GM23248 (cell line): ENCODE results near the gene TRABD. TPM values are rescaled to one million over a fixed set of nuclear protein-coding genes. Genes with fewer than 3 reads are reported as not detected.
A peak's percentile ranks its signal among the peaks of the same experiment; 100 is the strongest.

Source experiments
- DNase-seq: peaks from one replicate; pipeline ENCODE4 v3.0.0-alpha.2; 2015
- H2AFZ ChIP-seq: fragments of 200-600 bp; sonication (generic); 2 replicates; pipeline ENCODE4 v1.6.1; 2016; ENCODE audit warnings: antibody characterized with exemption
- H3F3A ChIP-seq: fragments of 200-600 bp; sonication (generic); 2 replicates; pipeline ENCODE4 v1.6.1; 2016; ENCODE audit warnings: mild to moderate bottlenecking, antibody characterized with exemption, mixed run types; ENCODE audit not compliant: insufficient read depth
- H3K27ac ChIP-seq: fragments of 200-600 bp; sonication (generic); 2 replicates; pipeline ENCODE4 v1.5.1; 2016; ENCODE audit warnings: mild to moderate bottlenecking
- H3K27me3 ChIP-seq: fragments of 200-600 bp; sonication (generic); replicated peaks from 2 replicates; pipeline ENCODE4 v1.6.1; 2016; ENCODE audit warnings: mild to moderate bottlenecking; ENCODE audit not compliant: insufficient read depth
- H3K36me3 ChIP-seq: fragments of 200-600 bp; sonication (generic); 2 replicates; pipeline ENCODE4 v1.6.1; 2016; ENCODE audit warnings: low read depth, mild to moderate bottlenecking
- H3K4me1 ChIP-seq: fragments of 200-600 bp; sonication (generic); 2 replicates; pipeline ENCODE4 v1.6.1; 2016; ENCODE audit warnings: mild to moderate bottlenecking; ENCODE audit not compliant: insufficient read depth
- H3K4me2 ChIP-seq: fragments of 200-600 bp; sonication (generic); one replicate; pipeline ENCODE4 v1.6.1; 2016; ENCODE audit warnings: mild to moderate bottlenecking; ENCODE audit not compliant: unreplicated experiment
- H3K4me3 ChIP-seq: fragments of 200-600 bp; sonication (generic); 2 replicates; pipeline ENCODE4 v1.5.1; 2016; ENCODE audit warnings: mild to moderate bottlenecking
- H3K79me2 ChIP-seq: fragments of 200-600 bp; sonication (generic); 2 replicates; pipeline ENCODE4 v1.6.1; 2016; ENCODE audit warnings: mild to moderate bottlenecking; ENCODE audit not compliant: insufficient read depth
- H3K9ac ChIP-seq: fragments of 200-600 bp; sonication (generic); 2 replicates; pipeline ENCODE4 v1.6.1; 2016; ENCODE audit warnings: mild to moderate bottlenecking
- H3K9me2 ChIP-seq: fragments of 200-600 bp; sonication (generic); 2 replicates; pipeline ENCODE4 v1.6.1; 2016; ENCODE audit warnings: mixed run types, mild to moderate bottlenecking, moderate library complexity; ENCODE audit not compliant: insufficient read depth
- H3K9me3 ChIP-seq: fragments of 200-600 bp; sonication (generic); one replicate; pipeline ENCODE4 v1.6.1; 2017; ENCODE audit warnings: low read depth
- H4K20me1 ChIP-seq: fragments of 200-600 bp; sonication (generic); 2 replicates; pipeline ENCODE4 v1.6.0; 2016; ENCODE audit not compliant: insufficient read depth
- EZH2 ChIP-seq: fragments of 200-600 bp; sonication (generic); IDR thresholded peaks from 2 replicates; pipeline ENCODE4 v1.6.1; 2018; ENCODE audit warnings: antibody characterized with exemption, mild to moderate bottlenecking; ENCODE audit not compliant: insufficient read depth, poor library complexity, severe bottlenecking
- EZH2phosphoT487 ChIP-seq: fragments of 200-600 bp; sonication (generic); IDR thresholded peaks from 2 replicates; pipeline ENCODE4 v1.6.1; 2018; ENCODE audit warnings: antibody characterized with exemption, moderate library complexity, mild to moderate bottlenecking, low read depth; ENCODE audit not compliant: insufficient read depth
- WGBS, 2 experiments: methylation state at CpG; one replicate each; pipeline ENCODE4 v1.1.6; 2015 to 2017; ENCODE audit warnings: low lambda C conversion rate in 2 of 2, low coverage in 1 of 2; ENCODE audit errors: missing lambda C conversion rate in 2 of 2; 5-methylcytosine and 5-hydroxymethylcytosine counted together
- in situ Hi-C: fragments of 300-500 bp; cut with MboI; formaldehyde crosslinking; loops from 2 replicates; pipeline ENCODE4 v1.15.0; 2020
- polyA plus RNA-seq: library from polyadenylated mRNA; unstranded; fragments of >200 nt; fragmentation: Nextera tagmentation; extraction: Ambion mirVana; gene quantifications from 2 replicates; pipeline ENCODE4 v1.2.1, GENCODE V29; 2016
- total RNA-seq: library from RNA; depleted of rRNA; stranded (reverse); fragments of >200 nt; shearing (Covaris generic); gene quantifications from 2 replicates; pipeline ENCODE4 v1.2.3, GENCODE V29; 2014; rRNA removed

TRABD gene
- total and polyA plus RNA-seq, 2 experiments from 2014 or later, result 19.5 to 22.6 TPM

- no peaks in the 10 kb centered on the region for H3K9me2 ChIP-seq
- 71 to 76% methylated on average over 16 of the region's 16 CpGs for WGBS, 2 experiments
- peak; percentile 48 for DNase-seq
- TF ChIP-seq EZH2, result no peak
- TF ChIP-seq EZH2phosphoT487, result no peak
- no peak overlapping the region for H2AFZ ChIP-seq
- no peak overlapping the region for H3K4me3 ChIP-seq
- no peak overlapping the region for H3K27ac ChIP-seq
- no peaks in the 10 kb centered on the region for H4K20me1 ChIP-seq
- H3K79me2 ChIP-seq, result peaks cover 58% of the 10 kb centered on the region
- no peaks in the 10 kb centered on the region for H3F3A ChIP-seq
- no peak overlapping the region for H3K4me2 ChIP-seq
- no peaks in the 10 kb centered on the region for H3K27me3 ChIP-seq
- H3K9ac ChIP-seq, result no peak overlapping the region
- no peaks in the 10 kb centered on the region for H3K9me3 ChIP-seq
- peaks cover 7% of the 10 kb centered on the region; the same call in 1 of the 2 replicates for H3K4me1 ChIP-seq
- H3K36me3 ChIP-seq, result no peaks in the 10 kb centered on the region
- in situ Hi-C loops, result no loop called here
Observed at GRCh38 chr22:50247748-50248147, 62.0 kb downstream of the TRABD start.

GRCh38 chr22:50248196-50249081 lies 62.7 kb downstream of the TRABD start:
- TF ChIP-seq EZH2, result no peak
- Histone ChIP-seq H3K4me2 (no peak overlapping the region), H2AFZ (no peak overlapping the region), H3K9me2 (no peaks in the 10 kb centered on the region), H3F3A (no peaks in the 10 kb centered on the region), H3K4me3 (no peak overlapping the region), H3K9me3 (no peaks in the 10 kb centered on the region), H4K20me1 (no peaks in the 10 kb centered on the region), H3K27ac (no peak overlapping the region), H3K4me1 (peaks cover 7% of the 10 kb centered on the region; the same call in 1 of the 2 replicates), H3K9ac (no peak overlapping the region), H3K79me2 (peaks cover 51% of the 10 kb centered on the region), H3K27me3 (no peaks in the 10 kb centered on the region), H3K36me3 (no peaks in the 10 kb centered on the region)
- in situ Hi-C loops, result no loop called here
- WGBS, 2 experiments, result 87 to 89% methylated on average over 22 to 28 of the region's 29 CpGs
- no peak for DNase-seq

Other genes with a start within 250 kb of the TRABD start
- gene PIM3, start 225.1 kb upstream of the TRABD start, total RNA-seq, result 16.2 and 17.3 TPM in 2 replicates
- 10.8 TPM in 2 replicates for gene PIM3, start 225.1 kb upstream of the TRABD start, polyA plus RNA-seq
- not detected in 2 replicates for gene IL17REL, start 173.1 kb upstream of the TRABD start, total RNA-seq
- not detected in 2 replicates for gene IL17REL, start 173.1 kb upstream of the TRABD start, polyA plus RNA-seq
- gene TTLL8, start 127.6 kb upstream of the TRABD start, total RNA-seq, result not detected in 2 replicates
- gene TTLL8, start 127.6 kb upstream of the TRABD start, polyA plus RNA-seq, result not detected in 2 replicates
- gene MLC1, start 100.5 kb upstream of the TRABD start, total RNA-seq, result not detected in 2 replicates
- gene MLC1, start 100.5 kb upstream of the TRABD start, polyA plus RNA-seq, result not detected in 2 replicates
- gene MOV10L1, start 95.9 kb upstream of the TRABD start, total RNA-seq, result not detected in 2 replicates
- gene MOV10L1, start 95.9 kb upstream of the TRABD start, polyA plus RNA-seq, result not detected in 2 replicates
- under 0.01 TPM in 1 of 2 replicates, not detected in the other for gene PANX2, start 15.2 kb upstream of the TRABD start, total RNA-seq
- 0.18 and 0.20 TPM in 2 replicates for gene PANX2, start 15.2 kb upstream of the TRABD start, polyA plus RNA-seq
- 24.3 and 29.1 TPM in 2 replicates for gene SELENOO, start 15.1 kb downstream of the TRABD start, total RNA-seq
- 5.0 and 9.6 TPM in 2 replicates for gene SELENOO, start 15.1 kb downstream of the TRABD start, polyA plus RNA-seq
- 32.0 and 33.8 TPM in 2 replicates for gene TUBGCP6, start 59.1 kb downstream of the TRABD start, total RNA-seq
- gene TUBGCP6, start 59.1 kb downstream of the TRABD start, polyA plus RNA-seq, result 13.2 and 16.6 TPM in 2 replicates
- 16.8 and 19.2 TPM in 2 replicates for gene HDAC10, start 65.4 kb downstream of the TRABD start, total RNA-seq
- 4.3 and 6.6 TPM in 2 replicates for gene HDAC10, start 65.4 kb downstream of the TRABD start, polyA plus RNA-seq
- gene MAPK12, start 75.8 kb downstream of the TRABD start, total RNA-seq, result 22.8 and 28.7 TPM in 2 replicates
- 20.7 and 23.2 TPM in 2 replicates for gene MAPK12, start 75.8 kb downstream of the TRABD start, polyA plus RNA-seq
- gene MAPK11, start 84.5 kb downstream of the TRABD start, total RNA-seq, result 9.8 and 12.3 TPM in 2 replicates
- gene MAPK11, start 84.5 kb downstream of the TRABD start, polyA plus RNA-seq, result 1.0 and 1.2 TPM in 2 replicates
- 136 and 147 TPM in 2 replicates for gene PLXNB2, start 121.7 kb downstream of the TRABD start, total RNA-seq
- 123 and 136 TPM in 2 replicates for gene PLXNB2, start 121.7 kb downstream of the TRABD start, polyA plus RNA-seq
- gene DENND6B, start 141.1 kb downstream of the TRABD start, total RNA-seq, result 3.3 and 5.7 TPM in 2 replicates
- 6.1 and 6.6 TPM in 2 replicates for gene DENND6B, start 141.1 kb downstream of the TRABD start, polyA plus RNA-seq
- gene PPP6R2, start 157.4 kb downstream of the TRABD start, total RNA-seq, result 50.0 and 58.4 TPM in 2 replicates
- 22.2 and 22.3 TPM in 2 replicates for gene PPP6R2, start 157.4 kb downstream of the TRABD start, polyA plus RNA-seq